ENCODE measurements around the gene ARMC9.

The ARMC9 gene

DNA sequence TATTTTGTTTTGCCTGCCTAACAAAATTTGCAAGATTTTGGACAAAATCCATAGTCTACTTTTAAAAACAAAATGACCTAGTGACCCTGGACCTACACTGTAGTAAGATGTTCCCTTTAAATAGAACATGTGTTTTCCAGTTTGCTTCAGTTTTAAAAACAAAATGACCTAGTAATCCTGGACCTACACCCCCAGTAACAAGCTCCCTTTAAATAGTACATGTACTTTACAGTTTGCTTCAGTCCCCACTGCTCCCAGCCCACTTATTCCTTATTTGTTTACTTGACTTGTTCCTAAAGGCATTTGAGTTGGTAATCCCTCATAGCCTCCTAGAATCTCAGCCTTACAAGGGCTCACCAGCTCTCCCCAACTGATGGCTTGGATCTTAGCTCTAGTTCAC lies 39.1 kb upstream of the ARMC9 start (continued):
- no peak for TF ChIP-seq ZBTB11 (tag by site-specific recombination; conservative IDR thresholded peaks at IDR 0.05; ENCODE audit: low read depth)
- TF ChIP-seq ZFP41 (tag by site-specific recombination; IDR thresholded peaks at IDR 0.05; ENCODE audit: borderline replicate concordance): no peak

- ChIA-PET CTCF (no interaction called here), POLR2A (no interaction called here)
- H3K4me3 ChIP-seq (ENCODE audit: low read depth, low read length): no peak overlapping the region
- no peak overlapping the region for H3K27ac ChIP-seq (ENCODE audit: extremely low read depth, low read depth, low read length)
- TF ChIP-seq YY1 (tag by site-specific recombination; IDR thresholded peaks at IDR 0.05) (no peak), ZNF837 (tag by site-specific recombination; IDR thresholded peaks at IDR 0.05) (no peak), ZNF423 (tag by site-specific recombination; IDR thresholded peaks at IDR 0.05) (no peak), ZNF302 (tag by site-specific recombination; IDR thresholded peaks at IDR 0.05; ENCODE audit: low read depth) (no peak), ZBTB49 (tag by site-specific recombination; IDR thresholded peaks at IDR 0.05; ENCODE audit: low read depth) (no peak), ZNF521 (tag by site-specific recombination; IDR thresholded peaks at IDR 0.05) (no peak), ZFP41 (tag by site-specific recombination; IDR thresholded peaks at IDR 0.05; ENCODE audit: borderline replicate concordance) (no peak), ZNF48 (tag by site-specific recombination; IDR thresholded peaks at IDR 0.05) (no peak), MEIS1 (CRISPR knock-in tag; IDR thresholded peaks at IDR 0.05; ENCODE audit: borderline replicate concordance) (no peak), GFI1B (tag by site-specific recombination; IDR thresholded peaks at IDR 0.05) (no peak), PRDM2 (tag by site-specific recombination; IDR thresholded peaks at IDR 0.05; ENCODE audit: borderline replicate concordance) (no peak), ZNF571 (tag by site-specific recombination; IDR thresholded peaks at IDR 0.05) (no peak), BCL11A (tag by site-specific recombination; IDR thresholded peaks at IDR 0.05; ENCODE audit: low read depth) (no peak), ZNF561 (tag by site-specific recombination; IDR thresholded peaks at IDR 0.05; ENCODE audit: borderline replicate concordance) (no peak), ZNF664 (tag by site-specific recombination; IDR thresholded peaks at IDR 0.05) (no peak), ZNF280C (tag by site-specific recombination; IDR thresholded peaks at IDR 0.05) (no peak)
- TF ChIP-seq, protein P1, sequence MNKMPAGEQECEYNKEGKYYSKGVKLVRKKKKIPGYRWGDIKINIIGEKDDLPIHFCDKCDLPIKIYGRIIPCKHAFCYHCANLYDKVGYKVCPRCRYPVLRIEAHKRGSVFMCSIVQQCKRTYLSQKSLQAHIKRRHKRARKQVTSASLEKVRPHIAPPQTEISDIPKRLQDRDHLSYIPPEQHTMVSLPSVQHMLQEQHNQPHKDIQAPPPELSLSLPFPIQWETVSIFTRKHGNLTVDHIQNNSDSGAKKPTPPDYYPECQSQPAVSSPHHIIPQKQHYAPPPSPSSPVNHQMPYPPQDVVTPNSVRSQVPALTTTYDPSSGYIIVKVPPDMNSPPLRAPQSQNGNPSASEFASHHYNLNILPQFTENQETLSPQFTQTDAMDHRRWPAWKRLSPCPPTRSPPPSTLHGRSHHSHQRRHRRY (tag by site-specific recombination; IDR thresholded peaks at IDR 0.05): no peak
- TF ChIP-seq, protein P2, sequence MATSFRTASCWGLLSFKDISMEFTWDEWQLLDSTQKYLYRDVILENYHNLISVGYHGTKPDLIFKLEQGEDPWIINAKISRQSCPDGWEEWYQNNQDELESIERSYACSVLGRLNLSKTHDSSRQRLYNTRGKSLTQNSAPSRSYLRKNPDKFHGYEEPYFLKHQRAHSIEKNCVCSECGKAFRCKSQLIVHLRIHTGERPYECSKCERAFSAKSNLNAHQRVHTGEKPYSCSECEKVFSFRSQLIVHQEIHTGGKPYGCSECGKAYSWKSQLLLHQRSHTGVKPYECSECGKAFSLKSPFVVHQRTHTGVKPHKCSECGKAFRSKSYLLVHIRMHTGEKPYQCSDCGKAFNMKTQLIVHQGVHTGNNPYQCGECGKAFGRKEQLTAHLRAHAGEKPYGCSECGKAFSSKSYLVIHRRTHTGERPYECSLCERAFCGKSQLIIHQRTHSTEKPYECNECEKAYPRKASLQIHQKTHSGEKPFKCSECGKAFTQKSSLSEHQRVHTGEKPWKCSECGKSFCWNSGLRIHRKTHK (tag by site-specific recombination; IDR thresholded peaks at IDR 0.05): no peak
- peaks cover 16 to 66% of the 10 kb centered on the region in 2 experiments for H3K36me3 ChIP-seq (ENCODE audit: control insufficient read depth in 2 of 2, insufficient read depth in 1 of 2, low read length in 2 of 2)
- no peaks in the 10 kb centered on the region for H3K4me1 ChIP-seq (ENCODE audit: control insufficient read depth, insufficient read depth, low read length)
- no peaks in the 10 kb centered on the region for H3K9me3 ChIP-seq (ENCODE audit: control insufficient read depth, insufficient read depth, low read depth, low read length)
Observed at GRCh38 chr2:231160701-231161100, 37.7 kb upstream of the ARMC9 start.
